Skin epidermis (tissue), 12 donors: ENCODE results near the gene LOXL1.
A peak's percentile ranks its signal among the peaks of the same experiment; 100 is the strongest.

Experiments
- H3K27ac ChIP-seq, 21 experiments: fragments of 200-600 bp; sonication (generic) in 11 of 21; one replicate each; pipeline ENCODE4 v1.5.0; 2020; ENCODE audit warnings: mild to moderate bottlenecking in 3 of 21, inconsistent platforms in 2 of 21, moderate library complexity in 2 of 21
- H3K4me3 ChIP-seq, 7 experiments: fragments of 200-600 bp; sonication (generic) in 2 of 7; one replicate each; pipeline ENCODE4 v1.5.0; 2020; ENCODE audit warnings: inconsistent platforms in 2 of 7, mild to moderate bottlenecking in 2 of 7, moderate library complexity in 1 of 7

The LOXL1 gene

DNA sequence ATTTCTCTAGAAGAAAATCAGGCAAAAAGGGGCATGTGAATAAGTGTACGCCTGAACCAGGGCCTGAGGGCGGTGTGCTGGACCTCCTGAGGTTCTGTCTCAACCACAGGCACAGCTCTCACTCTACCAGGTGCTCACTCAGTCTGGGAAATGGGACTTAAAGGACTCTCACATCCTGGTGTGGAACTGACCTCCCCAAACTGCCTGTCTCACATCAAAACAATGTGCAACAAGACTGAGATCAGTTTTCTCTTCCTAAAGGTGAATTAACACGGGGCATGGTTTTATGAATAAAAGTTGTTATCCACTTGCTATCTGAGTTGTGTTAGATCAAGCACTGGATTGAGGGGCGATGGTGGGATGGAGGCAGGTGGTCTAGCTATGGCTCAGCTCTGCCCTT is 61.0 kb downstream of the LOXL1 start:
- Histone ChIP-seq H3K27ac (peak overlapping the region in 19 of 21 experiments; percentile 3 to 99 (median 92)), H3K4me3 (no peak overlapping the region)

DNA sequence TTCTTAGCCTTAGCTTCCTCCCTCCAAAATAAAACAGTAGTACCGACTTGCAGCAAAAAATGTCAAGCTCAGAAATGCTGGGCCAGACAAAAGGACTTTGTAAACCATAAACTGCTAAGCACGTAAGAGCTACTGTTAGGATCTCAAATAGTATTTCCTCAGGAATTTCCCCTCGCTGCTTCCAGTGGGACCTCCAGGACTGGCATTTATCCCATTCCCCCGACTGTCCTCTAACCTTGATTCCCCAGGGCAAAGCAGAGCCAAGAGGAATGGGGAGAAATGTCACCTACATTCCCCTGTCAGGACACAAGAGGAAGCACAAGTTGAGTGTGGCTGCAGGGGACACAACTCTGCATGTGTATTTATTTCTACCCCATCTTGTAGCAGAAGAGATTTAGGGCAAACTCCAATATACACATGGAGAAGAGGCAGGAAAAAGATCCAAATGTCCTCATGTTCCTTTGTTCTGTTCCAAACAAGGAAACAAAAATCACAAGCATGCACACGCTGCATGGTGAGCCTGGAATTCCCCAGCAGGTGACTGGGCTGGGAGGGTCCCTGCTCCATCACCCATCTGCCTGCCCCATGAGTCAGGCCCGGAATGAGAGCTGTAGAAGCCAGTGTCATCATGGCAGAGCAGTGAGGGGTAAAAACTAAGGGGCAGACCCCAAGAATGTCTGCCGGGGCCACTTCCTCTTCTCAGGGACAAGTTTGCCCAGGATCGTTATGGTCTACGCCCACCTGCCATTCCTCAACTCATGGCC is 61.6 kb downstream of the LOXL1 start:
- Histone ChIP-seq H3K27ac (peak overlapping the region in 19 of 21 experiments; percentile 58 to 99 (median 92)), H3K4me3 (no peak overlapping the region)

DNA sequence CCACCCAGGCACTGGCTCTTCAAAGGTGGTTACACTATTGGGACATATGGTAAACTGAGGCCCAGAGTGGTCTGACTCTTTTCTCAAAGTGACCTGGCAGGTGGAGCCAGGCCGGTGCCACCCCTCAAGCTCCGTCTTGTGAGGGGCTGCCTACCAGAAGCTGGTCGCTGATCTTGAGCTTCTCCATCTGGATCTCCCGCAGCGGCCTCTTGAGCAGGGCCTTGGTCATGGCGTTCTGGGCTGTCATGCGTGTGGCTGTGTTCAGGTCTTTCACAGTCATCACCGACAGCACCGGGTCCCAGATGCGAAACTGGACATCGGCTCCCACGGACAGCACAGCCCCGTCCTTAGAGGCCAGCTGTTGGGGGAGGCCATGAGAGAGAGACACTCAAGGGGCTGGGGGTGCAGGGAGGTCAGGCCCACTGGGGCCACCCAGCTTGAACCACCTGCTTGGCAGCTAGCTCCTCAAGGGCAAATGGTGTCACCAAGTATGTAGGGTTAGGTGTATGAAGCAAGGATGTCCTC is 62.2 kb downstream of the LOXL1 start:
- Histone ChIP-seq H3K4me3 (no peak overlapping the region), H3K27ac (peak overlapping the region in 20 of 21 experiments; percentile 46 to 99 (median 92))

DNA sequence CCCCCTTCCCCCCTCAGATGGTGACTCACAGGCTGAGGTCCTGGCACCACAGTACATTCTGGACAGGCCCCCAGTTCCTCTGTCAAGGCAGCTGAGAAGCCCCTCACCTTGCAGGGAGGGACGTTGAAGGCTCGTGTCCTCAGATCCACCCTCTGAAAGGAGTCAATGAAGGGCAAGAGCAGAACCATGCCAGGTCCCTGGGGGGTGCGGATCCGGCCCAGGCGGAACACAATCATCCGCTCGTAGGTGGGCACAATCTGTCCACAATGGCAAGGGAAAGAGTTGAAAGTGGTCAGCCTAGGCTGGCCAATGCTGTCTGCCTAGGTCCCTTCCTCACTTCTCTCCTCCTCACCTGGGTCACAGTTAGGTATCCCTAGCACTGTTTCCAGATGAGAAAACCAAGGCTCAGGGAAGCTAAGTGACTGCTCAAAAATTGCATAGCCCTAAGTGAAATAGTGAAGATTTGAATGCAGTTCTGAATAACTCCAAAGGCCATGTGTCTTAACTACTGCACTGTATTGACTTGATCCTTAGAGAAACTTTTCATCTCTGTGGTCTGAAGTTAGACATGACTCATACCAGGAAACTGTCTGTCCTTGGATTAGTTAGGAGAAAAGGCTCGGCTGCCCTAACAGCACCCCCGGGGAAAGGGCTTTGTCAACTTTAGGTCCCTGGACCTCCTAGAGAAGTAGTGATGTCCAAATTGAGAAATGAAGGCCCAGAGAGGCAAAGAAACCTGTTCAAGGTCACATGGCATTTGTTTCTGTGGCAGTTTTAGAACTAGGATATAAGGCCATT is 62.9 kb downstream of the LOXL1 start:
- H3K27ac ChIP-seq: peak overlapping the region in 20 of 21 experiments; percentile 46 to 99 (median 92)

DNA sequence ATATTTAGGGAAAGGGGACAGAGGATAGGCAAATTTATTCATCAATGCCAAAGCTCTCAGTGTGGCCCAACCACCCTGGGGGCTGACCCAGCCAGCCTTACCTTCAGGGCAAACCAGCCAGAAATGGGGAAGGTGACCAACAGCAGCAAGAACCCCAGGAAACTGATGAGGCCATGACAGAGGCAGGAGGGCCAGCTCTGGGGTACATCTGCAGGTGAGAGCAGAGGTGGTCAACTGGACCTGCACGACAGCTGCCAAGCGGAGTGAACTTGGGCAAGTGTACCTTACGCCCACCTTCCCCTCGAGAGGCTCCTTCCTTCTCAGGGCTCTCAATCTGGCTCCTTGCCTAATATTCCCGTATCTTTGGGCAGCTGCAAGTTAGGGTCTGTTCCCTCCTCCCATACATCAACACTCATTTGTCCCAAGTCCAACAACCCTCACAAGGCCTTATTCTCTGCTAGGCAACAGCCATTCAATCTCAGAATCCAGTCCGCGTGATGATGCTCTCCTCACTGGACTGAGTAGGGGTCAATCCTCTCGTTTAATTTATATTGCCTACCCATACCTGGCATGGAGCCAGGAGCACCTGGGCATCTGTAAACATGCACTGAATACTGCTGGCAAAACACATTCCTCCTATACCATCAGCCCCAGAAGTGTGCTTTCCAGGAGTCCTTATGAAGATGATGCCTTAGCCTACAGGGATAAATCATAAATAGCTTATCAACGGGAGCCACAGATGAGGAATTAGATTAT is 64.2 kb downstream of the LOXL1 start:
- no peak overlapping the region for H3K4me3 ChIP-seq
- peak overlapping the region in 20 of 21 experiments; percentile 14 to 99 (median 92) for H3K27ac ChIP-seq

More for the DNA sequence above, 62.9 kb downstream of the LOXL1 start:
- H3K4me3 ChIP-seq: no peak overlapping the region

DNA sequence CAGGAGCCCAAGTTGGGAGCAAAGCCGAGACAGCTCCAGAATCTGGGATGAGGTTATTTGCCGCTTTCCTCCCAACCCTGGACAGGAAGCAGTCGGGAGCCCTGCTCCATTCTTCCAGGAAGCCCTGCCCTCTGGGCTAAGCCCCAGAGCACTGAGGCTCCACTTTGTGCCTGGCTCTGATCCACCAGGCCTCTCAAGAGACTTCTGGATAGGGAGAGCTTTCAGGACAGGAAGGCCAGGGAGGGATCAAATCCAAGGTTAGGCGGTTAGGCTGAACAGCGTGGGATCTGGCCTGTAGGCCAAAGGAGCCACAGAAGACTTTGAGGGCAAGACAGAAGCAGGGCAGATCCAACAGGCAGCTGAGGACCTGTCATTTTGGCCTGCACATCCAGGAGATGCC is 65.0 kb downstream of the LOXL1 start:
- peak overlapping the region; percentile 69 to 96 (median 76) for H3K4me3 ChIP-seq
- peak overlapping the region in 20 of 21 experiments; percentile 65 to 99 (median 92) for H3K27ac ChIP-seq

DNA sequence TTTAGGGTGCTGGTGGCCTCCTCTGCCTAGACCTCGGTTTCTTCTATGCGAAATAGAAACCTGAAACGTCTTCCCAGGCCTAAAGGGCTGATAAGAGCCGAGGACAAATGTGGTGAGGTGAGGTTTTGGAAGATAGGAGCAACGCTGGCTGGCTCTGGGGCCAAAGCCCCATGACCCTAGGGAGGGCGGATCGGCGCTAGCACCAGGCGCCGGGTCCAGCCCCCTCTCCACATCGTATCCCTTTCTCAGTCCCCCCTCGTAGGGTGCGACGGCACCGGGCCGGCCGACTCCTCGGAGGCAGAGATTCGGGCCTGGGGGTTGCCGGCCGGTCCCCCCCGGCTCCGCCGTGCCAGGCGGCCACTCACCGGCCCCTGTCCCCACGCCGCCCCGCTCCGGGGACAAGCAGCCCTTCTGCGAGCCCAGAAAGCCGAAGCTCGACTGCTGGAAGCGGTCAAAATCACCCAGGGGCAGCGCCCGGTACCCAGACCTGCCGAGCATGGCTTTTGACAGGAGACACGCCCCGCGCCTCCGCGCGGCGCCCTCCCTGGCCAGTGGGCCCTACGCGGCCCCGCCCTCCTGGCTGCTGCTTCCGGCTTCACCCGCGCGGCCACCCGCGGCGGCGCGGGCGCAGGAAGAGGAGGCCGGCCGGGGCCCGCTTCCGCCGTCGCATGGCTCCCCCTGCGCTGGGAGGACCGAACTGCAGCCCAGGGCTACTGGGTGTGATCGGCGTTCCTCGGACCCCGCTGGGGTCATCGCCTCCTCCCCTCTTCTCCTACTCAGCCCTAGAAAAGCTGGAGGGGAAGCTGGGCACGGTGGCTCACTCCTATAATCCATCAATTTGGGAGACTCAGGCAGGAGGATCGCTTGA is 65.7 kb downstream of the LOXL1 start, which contains the start of gene STOML1:
STOML1 (minus strand) TSS at position 570 of the 868 bp plus-strand sequence; CDS start at position 498, 72 bp downstream.
- peak within 1 kb of the TSS; percentile 69 to 96 (median 76) for H3K4me3 ChIP-seq
- H3K27ac ChIP-seq: peak within 1 kb of the TSS in 20 of 21 experiments; percentile 65 to 99 (median 93)

DNA sequence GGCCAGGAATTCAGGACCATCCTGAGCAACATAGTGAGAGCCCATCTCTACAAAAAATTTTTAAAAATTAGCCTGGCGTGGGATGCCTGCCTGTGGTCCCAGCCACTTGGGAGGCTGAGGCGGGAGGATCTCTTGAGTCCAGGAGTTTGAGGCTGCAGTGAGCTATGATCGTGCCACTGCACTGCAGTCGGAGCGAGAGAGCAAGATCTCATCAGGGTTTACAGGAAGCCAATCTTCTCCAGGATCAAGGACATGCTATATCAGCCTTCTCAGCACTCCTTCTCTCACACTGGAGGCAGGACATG is 66.3 kb downstream of the LOXL1 start:
- Histone ChIP-seq H3K27ac (peak overlapping the region in 18 of 21 experiments; percentile 58 to 99 (median 92)), H3K4me3 (peak overlapping the region; percentile 69 to 96 (median 76))

DNA sequence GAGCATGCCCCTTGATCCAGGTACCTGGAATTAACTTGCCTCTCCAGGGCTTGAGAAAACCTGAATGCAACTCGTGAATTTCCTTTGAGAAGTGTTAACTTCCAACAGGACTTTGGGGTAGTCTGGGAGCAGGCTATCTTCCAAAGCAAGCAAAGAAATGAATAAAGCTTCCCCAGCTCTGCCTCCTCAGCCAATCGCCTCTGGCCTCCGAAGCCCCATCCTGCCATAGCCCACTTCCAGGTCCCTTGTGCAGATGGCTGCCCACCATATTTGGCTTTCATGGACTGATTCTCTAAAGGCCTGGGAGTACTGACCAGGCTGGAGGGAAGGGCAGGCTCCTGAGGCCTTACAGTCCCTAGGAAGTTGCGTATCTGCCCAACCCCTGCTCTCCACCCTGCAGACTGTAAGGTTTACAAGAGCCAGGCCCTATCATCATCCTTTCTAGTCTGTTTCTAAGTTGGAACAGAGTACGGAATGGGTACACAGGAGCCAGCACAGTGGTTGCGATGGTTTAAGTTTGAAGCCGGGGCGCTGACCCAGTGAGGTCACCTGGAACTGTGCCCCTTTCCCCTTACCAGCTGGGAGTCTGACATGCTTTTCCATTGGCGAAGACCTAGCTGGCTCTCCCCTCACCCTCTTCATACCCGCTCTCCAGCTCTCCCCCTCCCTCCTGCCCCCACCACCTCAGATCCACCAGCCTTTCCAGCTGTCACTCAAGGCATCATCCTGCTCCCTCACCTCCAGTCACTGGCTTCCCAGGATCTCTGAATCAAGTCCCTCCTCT is 67.1 kb downstream of the LOXL1 start:
- Histone ChIP-seq H3K4me3 (peak overlapping the region in 5 of 7 experiments; percentile 63 to 93 (median 71)), H3K27ac (peak overlapping the region in 16 of 21 experiments; percentile 48 to 99 (median 95))

DNA sequence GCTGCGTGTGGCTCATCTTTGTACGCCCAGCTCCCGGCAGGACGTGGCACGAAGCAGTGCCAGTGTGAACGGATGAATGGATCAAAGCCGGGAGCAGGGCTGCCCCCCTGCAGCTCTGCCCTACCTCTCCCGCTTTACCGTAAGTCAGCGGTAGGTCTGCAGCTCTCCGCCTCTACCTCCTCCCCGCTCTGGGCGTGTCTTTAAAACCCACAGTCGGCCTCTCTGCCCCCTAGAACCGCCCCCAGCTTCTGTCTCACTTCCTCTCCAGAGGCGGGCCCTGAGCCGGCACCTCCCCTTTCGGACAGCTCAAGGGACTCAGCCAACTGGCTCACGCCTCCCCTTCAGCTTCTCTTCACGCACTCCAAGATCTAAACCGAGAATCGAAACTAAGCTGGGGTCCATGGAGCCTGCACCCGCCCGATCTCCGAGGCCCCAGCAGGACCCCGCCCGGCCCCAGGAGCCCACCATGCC is 68.2 kb downstream of the LOXL1 start, which contains the start of gene PML:
PML (plus strand) TSS at position 304 of the 471 bp plus-strand sequence; CDS start at position 401, 97 bp downstream.
- peak within 1 kb of the TSS; percentile 71 to 99 (median 95) for H3K27ac ChIP-seq
- peak within 1 kb of the TSS; percentile 63 to 93 (median 82) for H3K4me3 ChIP-seq

DNA sequence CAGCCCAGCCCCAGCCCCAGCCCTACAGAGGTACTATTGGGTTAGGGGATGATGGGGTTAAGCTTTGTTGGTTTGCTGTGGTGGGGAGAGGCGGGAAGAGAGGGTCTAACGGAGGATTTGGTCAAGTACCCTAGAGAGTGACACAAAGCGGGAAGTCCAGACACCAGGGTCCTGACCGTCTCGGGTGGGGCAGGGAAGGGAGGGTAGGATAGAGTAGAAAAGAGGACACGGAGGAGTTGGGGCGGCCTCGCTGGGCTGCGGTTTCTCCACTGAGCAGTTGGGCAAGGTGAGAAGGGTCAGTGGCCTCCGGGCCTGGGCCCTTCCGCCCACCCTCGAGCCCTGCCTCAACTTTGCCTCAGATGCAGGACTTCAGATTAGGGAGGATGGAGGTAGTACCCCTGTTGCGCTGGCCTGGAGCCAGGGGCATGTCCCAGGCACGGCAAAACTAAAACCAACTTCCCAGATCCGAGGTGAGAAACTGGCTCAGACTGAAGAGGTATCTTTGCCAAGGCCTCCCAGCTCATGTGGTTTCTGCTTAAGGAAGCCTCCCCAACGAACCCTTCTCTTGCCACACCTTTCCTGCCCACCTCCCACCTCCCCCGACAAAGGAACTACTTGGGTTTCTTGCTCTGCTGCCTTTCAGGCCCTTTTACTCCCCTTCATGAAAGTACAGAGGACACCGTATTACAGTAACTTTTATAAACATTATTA is 68.8 kb downstream of the LOXL1 start:
- Histone ChIP-seq H3K4me3 (peak overlapping the region; percentile 63 to 93 (median 82)), H3K27ac (peak overlapping the region; percentile 71 to 99 (median 95))

DNA sequence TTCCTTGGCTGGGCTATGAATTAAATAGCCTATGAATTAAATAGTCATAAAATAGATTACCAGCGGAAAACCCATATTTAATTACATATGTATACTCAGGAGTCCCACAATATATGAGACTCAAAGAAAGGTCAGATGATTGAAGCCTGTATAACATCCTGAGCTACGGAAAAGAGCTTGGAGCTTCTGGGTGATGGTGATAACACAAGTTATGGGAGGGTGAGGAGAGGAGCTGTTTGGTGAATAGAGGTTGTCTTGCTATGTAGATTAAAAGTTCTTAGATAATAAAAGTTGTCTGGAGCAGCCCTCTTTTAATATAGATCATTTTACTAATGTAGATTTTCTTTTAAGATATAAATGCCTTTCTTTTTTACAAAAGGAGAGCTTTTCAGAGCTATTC is 70.0 kb downstream of the LOXL1 start:
- H3K27ac ChIP-seq: peak overlapping the region in 18 of 21 experiments; percentile 44 to 99 (median 94)
- H3K4me3 ChIP-seq: peak overlapping the region; percentile 9 to 93 (median 71)

DNA sequence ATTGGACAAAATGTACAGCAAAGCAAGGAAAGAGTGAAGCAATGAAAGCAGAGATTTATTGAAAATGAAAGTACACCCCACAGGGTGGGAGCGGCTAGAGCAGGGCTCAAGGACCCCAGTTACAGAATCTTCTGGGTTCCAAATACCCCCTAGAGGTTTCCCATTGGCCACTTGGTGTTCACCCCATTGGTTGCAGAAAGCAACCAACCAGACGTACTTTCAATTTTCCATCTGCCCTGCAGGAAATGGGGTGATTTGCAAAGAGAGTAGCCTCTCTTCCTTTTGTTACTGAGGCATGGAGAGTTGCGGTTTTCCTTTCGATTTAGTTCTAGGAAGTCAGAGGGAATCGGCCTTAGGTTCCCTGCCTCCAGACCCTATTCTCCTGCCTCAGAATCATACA is 70.7 kb downstream of the LOXL1 start:
- H3K27ac ChIP-seq: peak overlapping the region in 19 of 21 experiments; percentile 5 to 99 (median 94)

DNA sequence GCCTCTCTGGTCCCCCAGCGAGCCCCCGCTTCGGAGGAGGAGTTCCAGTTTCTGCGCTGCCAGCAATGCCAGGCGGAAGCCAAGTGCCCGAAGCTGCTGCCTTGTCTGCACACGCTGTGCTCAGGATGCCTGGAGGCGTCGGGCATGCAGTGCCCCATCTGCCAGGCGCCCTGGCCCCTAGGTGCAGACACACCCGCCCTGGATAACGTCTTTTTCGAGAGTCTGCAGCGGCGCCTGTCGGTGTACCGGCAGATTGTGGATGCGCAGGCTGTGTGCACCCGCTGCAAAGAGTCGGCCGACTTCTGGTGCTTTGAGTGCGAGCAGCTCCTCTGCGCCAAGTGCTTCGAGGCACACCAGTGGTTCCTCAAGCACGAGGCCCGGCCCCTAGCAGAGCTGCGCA is 71.7 kb downstream of the LOXL1 start:
- Histone ChIP-seq H3K4me3 (peak overlapping the region in 2 of 7 experiments; percentile 65 to 82), H3K27ac (peak overlapping the region in 12 of 21 experiments; percentile 13 to 99 (median 92))

More for the DNA sequence above, 70.7 kb downstream of the LOXL1 start:
- H3K4me3 ChIP-seq: peak overlapping the region; percentile 9 to 93 (median 71)
